ENCODE results near the gene IRF2.

Gene IRF2

GRCh38 chr4:184473499-184474262, 669 bp downstream of the IRF2 start:
- no peak for DNase-seq (ENCODE audit: low read depth, low spot score)

DNA sequence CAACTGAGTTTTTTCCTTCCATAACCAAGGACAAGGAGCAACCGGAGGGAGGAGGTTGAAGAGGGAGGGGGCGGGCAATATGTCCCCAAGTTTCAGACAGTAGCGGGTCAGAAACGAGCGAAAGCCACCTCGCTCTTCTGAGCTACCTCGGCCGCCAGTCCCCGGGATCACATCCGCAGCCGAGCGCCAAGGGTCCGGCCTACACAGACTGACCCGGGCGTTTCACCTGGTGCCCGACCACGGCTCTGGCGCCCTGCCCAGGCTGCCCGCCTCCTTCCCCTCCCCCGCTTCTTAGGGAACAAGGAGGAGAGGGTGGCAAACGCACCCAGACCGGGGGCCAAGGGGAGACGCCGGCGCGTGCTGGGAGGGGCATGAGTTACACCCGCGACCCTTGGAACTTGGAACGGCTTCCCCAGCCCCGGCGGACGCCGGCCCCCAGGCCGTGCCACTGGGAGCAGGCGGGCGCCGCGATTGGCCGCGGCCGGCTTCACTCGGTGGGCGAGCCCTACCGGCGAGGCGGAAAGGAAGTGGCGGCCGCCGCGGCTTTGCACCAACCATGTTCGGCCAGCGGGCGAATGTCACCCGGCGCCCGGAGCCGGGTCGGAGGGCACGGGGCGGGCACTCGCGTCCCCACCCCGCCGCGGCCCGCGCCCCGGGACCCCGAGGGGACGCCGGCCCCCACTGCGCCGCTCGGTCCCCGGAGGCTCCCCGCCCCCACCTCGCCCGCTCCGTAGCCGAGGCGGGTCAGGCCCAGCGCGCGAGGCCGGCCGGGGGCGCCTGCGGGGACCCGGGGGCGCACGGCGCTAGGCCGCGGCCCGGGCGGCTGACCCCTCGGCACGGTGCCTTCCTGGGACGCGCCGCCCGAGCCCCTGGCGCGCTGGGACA, 1.5 kb downstream of the IRF2 start:
- no peak for DNase-seq (ENCODE audit: low read depth, low spot score)

GRCh38 chr4:184471881-184472613, 2.3 kb downstream of the IRF2 start:
- no peak for DNase-seq (ENCODE audit: low read depth, low spot score)

GRCh38 chr4:184470785-184471110, 3.6 kb downstream of the IRF2 start:
- DNase-seq (ENCODE audit: low read depth, low spot score): no peak

DNA sequence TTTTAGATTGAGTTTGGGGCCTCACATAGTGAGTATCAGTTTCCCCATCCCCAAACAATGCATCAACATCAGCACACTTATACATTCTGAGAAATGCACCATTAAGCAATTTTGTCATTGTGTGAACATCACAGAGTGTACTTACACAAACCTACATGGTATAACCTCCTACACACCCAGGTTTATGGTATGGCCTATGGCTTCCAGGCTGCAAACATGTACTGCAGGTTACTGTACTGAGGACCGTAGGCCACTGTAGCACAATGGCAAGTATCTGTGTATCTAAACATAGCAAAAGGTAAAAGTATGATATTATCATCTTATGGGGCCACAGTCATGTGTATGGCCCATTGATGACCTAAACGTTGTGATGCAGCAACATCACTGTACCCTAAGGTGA, 7.7 kb downstream of the IRF2 start:
- DNase-seq (ENCODE audit: low read depth, low spot score): no peak

DNA sequence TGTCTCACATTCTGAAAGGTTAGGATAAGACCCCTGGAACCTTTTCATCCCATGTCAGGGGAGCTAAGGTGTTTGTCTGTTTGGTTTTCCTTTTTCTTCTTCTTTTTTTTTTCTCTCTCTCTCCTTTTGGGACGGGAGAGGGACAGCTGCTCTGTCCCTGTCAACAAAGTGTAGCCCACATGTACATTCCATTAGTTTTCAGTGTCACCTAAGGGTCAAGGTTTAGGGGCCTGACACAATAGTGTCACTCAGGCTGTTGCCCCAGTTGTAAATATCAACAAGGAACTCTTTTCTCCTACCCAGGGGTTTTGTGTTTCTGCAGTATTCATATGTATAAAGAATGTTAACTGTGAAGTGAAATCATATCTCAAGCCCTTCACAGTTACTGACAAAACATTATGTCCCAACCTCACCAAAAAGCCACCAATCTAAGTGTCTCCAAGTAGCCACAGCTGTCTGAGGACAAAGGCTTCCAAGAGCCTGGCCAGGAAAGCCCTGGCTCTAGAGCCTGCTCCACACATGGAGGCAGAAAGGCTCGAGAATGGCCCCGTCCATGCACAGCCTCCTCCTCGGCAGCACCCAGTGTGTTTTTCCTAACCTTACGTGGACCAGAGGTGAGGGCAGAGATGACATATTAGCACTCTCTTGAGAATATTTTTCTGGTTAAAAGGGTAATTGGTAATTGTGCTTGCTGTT, 9.4 kb downstream of the IRF2 start:
- no peak for DNase-seq (ENCODE audit: low read depth, low spot score)

DNA sequence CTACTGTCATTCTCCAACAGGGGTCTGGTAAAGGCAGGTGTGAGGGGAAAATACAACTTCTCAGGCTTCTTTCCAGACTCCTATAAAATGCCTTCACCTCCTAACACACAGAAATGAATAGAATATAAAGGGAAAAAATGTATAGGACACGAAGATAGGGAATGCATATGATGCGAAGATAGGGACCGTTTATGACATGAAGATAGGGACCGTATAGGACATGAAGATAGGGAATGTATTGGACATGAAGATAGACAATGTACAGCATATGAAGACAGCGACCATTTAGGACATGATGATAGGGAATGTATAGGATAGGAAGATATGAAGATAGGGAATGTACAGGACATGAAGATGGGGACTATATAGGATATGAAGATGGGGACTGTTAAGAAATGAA, 10.5 kb downstream of the IRF2 start:
- DNase-seq (ENCODE audit: low read depth, low spot score): no peak

- DNase-seq (ENCODE audit: low read depth, low spot score): no peak
Observed at GRCh38 chr4:184463158-184463557, 11.2 kb downstream of the IRF2 start.

- DNase-seq (ENCODE audit: low read depth, low spot score): no peak
Observed at GRCh38 chr4:184462724-184463123, 11.6 kb downstream of the IRF2 start.

- DNase-seq (ENCODE audit: low read depth, low spot score): no peak
Observed at GRCh38 chr4:184461711-184462441, 12.5 kb downstream of the IRF2 start.

GRCh38 chr4:184460499-184461285, 13.7 kb downstream of the IRF2 start:
- no peak for DNase-seq (ENCODE audit: low read depth, low spot score)

DNA sequence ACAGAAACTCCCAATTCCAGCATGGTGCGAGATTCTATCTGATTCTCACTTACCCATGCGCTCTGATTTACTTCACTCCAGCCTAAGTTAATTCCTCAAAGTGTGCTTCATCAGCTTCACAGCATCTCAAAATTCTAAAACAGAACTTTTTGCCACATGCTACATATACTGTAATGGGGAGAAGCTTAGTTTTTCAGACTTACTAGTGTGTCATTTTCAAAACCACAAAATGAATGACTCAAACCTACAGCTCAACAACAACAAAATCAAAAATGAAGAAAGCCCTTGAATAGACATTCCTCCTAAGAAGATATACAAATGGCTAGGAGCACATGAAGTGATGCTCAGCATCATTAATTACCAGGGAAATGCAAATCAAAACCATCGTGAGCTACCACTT, 14.9 kb downstream of the IRF2 start:
- DNase-seq (ENCODE audit: low read depth, low spot score): no peak

- DNase-seq (ENCODE audit: low read depth, low spot score): no peak
Observed at GRCh38 chr4:184457535-184458249, 16.7 kb downstream of the IRF2 start.

- no peak for DNase-seq (ENCODE audit: low read depth, low spot score)
Observed at GRCh38 chr4:184456337-184456736, 18.0 kb downstream of the IRF2 start.

GRCh38 chr4:184455299-184455698, 19.1 kb downstream of the IRF2 start:
- DNase-seq (ENCODE audit: low read depth, low spot score): no peak

- no peak for DNase-seq (ENCODE audit: low read depth, low spot score)
Observed at GRCh38 chr4:184453365-184454160, 20.8 kb downstream of the IRF2 start.

GRCh38 chr4:184452740-184453139, 21.6 kb downstream of the IRF2 start:
- no peak for DNase-seq (ENCODE audit: low read depth, low spot score)

DNA sequence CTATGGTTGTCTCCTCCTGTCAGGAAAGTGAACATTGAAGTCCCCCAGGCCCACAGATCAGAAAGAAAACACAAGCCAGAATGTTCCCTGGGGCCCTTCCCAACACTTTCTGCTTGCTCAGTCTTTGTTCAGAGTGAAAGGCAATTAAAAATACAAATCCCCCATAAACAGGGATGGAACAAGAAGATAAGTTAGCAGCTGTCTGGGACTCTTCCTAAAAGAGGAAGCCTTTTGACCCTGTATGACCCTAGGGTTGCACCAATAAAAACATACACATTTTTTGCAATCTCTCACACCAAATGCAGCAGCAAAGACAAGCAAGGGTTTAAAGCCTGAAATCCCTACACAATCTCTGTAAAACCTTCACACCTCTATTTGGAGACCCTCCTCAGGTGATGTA, 22.6 kb downstream of the IRF2 start:
- DNase-seq (ENCODE audit: low read depth, low spot score): no peak

Data from smooth muscle cell of the brain vasculature (primary cell).